Neuron (in vitro differentiated cells): ENCODE measurements around the gene HMGN3.

Source experiments
- H2AFZ ChIP-seq: one replicate; pipeline ENCODE4 v1.6.1; 2013; ENCODE audit warnings: low read depth, mild to moderate bottlenecking, inconsistent platforms, low read length, moderate library complexity
- H3K27me3 ChIP-seq: one replicate; pipeline ENCODE4 v1.6.1; 2013; ENCODE audit warnings: low read length; ENCODE audit not compliant: insufficient read depth
- H3K36me3 ChIP-seq: one replicate; pipeline ENCODE4 v1.6.1; 2013; ENCODE audit warnings: low read length; ENCODE audit not compliant: insufficient read depth
- H3K4me1 ChIP-seq: one replicate; pipeline ENCODE4 v1.6.1; 2013; ENCODE audit warnings: low read length; ENCODE audit not compliant: insufficient read depth
- H3K4me3 ChIP-seq: 2 replicates; pipeline ENCODE4 v1.5.1; 2013; ENCODE audit warnings: mild to moderate bottlenecking, low read length, moderate library complexity
- H3K9me3 ChIP-seq: one replicate; pipeline ENCODE4 v1.6.1; 2013; ENCODE audit warnings: low read length

HMGN3 gene

DNA sequence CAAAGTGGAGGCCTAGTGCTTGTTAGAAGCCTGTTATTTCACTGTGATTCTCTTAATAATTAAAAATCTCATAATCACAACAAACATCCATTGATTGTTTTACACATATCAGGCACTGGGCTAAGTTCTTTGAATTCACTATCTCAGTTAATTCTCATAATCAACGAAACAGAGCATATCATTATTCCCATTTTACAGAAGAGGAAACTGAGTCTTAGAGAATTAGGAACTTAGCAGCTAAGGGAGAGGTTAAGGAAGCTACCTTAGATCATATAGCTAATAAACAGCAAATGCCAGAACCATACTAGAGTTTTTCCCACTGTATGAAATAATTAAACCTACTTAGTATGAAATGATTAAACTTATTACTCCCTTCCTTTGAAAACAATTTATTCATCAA lies 7.0 kb downstream of the HMGN3 start:
- no peak overlapping the region for H2AFZ ChIP-seq
- H3K4me1 ChIP-seq: no peaks in the 10 kb centered on the region
- peaks cover 3% of the 10 kb centered on the region for H3K9me3 ChIP-seq
- H3K27me3 ChIP-seq: no peaks in the 10 kb centered on the region
- no peak overlapping the region for H3K4me3 ChIP-seq
- H3K36me3 ChIP-seq: peaks cover 2% of the 10 kb centered on the region

GRCh38 chr6:79226660-79227059 lies 7.8 kb downstream of the HMGN3 start:
- H3K4me3 ChIP-seq: no peak overlapping the region
- H2AFZ ChIP-seq: no peak overlapping the region
- peaks cover 3% of the 10 kb centered on the region for H3K9me3 ChIP-seq
- no peaks in the 10 kb centered on the region for H3K27me3 ChIP-seq
- no peaks in the 10 kb centered on the region for H3K4me1 ChIP-seq
- peaks cover 2% of the 10 kb centered on the region for H3K36me3 ChIP-seq

DNA sequence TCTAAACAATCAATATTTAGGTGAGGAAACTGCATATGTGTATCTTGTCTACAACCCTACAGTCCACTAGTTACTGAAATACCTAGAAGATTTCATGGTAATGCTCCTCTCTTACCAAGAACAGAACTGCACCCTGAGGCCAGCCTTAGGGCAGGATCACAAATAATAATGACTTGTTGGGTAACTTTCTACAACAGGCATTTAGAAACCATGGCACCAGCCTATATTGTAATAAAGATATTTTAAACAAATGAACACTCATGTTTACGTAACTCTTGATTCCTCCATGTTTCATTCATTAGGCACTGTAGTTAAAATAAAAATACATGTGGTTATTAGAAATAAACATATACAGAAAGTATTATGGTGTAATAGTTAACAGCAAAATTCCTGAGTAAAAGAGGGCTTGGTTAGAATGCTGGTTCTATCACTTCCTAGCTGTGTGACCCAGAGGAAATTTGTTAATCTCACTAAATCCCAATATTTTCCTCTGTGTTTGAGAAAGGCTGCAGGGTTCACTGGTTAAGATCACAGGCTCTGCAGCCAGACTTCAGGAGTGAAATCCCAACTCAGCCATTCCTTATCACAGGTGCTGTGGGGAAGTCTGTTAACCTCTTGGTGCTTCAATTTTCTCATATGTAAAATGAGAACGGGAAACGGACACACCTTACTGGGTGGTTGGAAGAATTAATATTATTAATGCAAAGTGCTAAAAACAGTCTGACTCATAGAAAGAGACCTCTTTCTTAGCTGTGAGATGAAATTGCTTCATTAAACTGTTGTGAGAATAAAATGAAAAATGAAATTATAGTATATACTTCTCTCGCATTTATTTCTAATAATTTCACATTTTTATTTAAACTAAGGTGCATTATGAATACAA lies 8.5 kb downstream of the HMGN3 start:
- no peaks in the 10 kb centered on the region for H3K4me1 ChIP-seq
- no peak overlapping the region for H2AFZ ChIP-seq
- H3K36me3 ChIP-seq: peaks cover 2% of the 10 kb centered on the region
- H3K9me3 ChIP-seq: peaks cover 3% of the 10 kb centered on the region
- no peak overlapping the region for H3K4me3 ChIP-seq
- no peaks in the 10 kb centered on the region for H3K27me3 ChIP-seq

DNA sequence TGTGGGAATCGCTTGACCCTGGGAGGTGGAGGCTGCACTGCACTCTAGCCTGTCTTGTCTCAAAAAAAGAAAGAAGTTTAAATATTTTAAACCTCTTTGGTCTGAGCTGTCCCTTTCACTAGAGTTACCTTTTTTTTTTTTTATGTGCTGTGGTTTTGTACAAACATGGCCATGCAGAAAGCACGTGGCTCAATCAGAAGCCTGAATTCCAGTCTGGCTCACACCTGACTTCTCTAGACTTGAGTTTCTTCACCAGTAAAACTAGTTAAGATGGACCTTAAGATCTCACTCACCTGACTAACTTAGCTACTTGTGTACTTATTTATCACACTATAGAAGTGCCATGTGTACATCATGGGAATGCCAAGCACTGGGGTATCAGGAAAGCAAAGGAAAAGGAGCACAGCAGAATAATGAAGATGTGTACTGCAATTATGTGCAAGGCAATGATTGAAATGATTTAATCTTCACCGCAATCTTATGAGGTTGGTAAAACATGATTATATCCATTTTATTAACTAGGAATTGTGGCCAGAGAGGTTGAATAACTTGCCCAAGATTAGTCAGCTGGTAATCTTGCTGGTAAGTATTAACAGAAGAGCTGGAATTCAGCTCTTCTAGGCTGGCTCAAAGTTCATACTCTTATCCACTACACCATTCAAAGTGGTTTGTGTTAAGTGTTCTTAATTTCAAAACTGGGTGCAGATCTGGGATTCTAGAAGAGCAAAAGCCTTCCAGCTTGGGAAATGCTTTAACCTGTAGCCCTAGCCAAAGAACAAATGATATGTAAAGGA lies 10.7 kb downstream of the HMGN3 start:
- Histone ChIP-seq H3K27me3 (no peaks in the 10 kb centered on the region), H3K9me3 (peaks cover 3% of the 10 kb centered on the region), H3K4me3 (no peak overlapping the region), H3K4me1 (no peaks in the 10 kb centered on the region), H2AFZ (no peak overlapping the region), H3K36me3 (peaks cover 2% of the 10 kb centered on the region)

GRCh38 chr6:79215213-79215824 lies 19.2 kb downstream of the HMGN3 start:
- H2AFZ ChIP-seq: no peak overlapping the region
- no peak overlapping the region for H3K4me3 ChIP-seq
- peaks cover 19% of the 10 kb centered on the region for H3K4me1 ChIP-seq
- H3K27me3 ChIP-seq: no peaks in the 10 kb centered on the region
- no peaks in the 10 kb centered on the region for H3K9me3 ChIP-seq
- H3K36me3 ChIP-seq: peaks cover 11% of the 10 kb centered on the region

DNA sequence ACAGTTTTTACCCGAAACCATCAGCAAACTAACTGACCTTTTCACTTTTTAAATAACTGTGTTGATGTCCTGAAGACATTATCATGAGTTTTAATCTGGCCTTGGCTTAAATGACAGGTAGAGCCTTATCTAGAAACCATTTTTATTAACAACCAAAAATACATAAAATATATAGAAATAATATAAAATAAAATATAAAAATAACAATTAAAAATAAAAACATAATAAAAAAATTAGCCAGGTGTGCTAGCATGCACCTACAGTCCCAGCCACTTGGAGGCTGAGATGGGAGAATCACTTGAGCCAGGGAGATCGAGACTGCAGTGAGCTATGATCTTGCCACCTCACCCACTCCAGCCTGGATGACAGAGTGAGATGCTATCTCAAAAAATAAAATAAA lies 21.6 kb downstream of the HMGN3 start:
- no peak overlapping the region for H2AFZ ChIP-seq
- H3K4me1 ChIP-seq: peaks cover 19% of the 10 kb centered on the region
- no peak overlapping the region for H3K4me3 ChIP-seq
- H3K9me3 ChIP-seq: no peaks in the 10 kb centered on the region
- peaks cover 21% of the 10 kb centered on the region for H3K36me3 ChIP-seq
- no peaks in the 10 kb centered on the region for H3K27me3 ChIP-seq

DNA sequence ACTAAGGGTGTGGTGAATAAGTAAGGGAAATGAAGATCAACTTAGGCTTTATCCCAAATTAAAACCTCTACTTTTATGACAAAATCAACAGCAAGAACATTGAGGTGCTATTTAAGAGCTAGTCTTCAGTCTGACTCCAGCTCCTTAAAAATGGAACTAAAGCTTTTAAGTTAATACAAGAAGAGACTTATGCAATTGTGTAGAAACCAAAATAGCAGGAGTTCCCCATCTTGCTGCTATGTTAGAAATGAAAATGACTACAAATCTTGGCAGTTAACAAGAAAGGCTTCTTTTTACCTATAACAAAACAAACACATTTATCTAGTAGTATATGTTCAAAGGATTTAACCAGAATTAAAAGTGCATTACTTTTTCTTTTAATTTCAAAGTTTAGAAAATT lies 25.7 kb downstream of the HMGN3 start:
- Histone ChIP-seq H3K4me1 (no peaks in the 10 kb centered on the region), H3K36me3 (peaks cover 42% of the 10 kb centered on the region), H3K4me3 (no peak overlapping the region), H3K9me3 (no peaks in the 10 kb centered on the region), H3K27me3 (no peaks in the 10 kb centered on the region), H2AFZ (no peak overlapping the region)

GRCh38 chr6:79203753-79204253 lies 30.7 kb downstream of the HMGN3 start:
- H2AFZ ChIP-seq: no peak overlapping the region
- H3K4me3 ChIP-seq: no peak overlapping the region
- H3K27me3 ChIP-seq: no peaks in the 10 kb centered on the region
- H3K36me3 ChIP-seq: peaks cover 43% of the 10 kb centered on the region
- no peaks in the 10 kb centered on the region for H3K9me3 ChIP-seq
- H3K4me1 ChIP-seq: no peaks in the 10 kb centered on the region

GRCh38 chr6:79202556-79202955 lies 31.9 kb downstream of the HMGN3 start:
- no peaks in the 10 kb centered on the region for H3K9me3 ChIP-seq
- H3K36me3 ChIP-seq: peaks cover 36% of the 10 kb centered on the region
- H3K4me3 ChIP-seq: no peak overlapping the region
- H2AFZ ChIP-seq: no peak overlapping the region
- no peaks in the 10 kb centered on the region for H3K4me1 ChIP-seq
- no peaks in the 10 kb centered on the region for H3K27me3 ChIP-seq

GRCh38 chr6:79201983-79202382 lies 32.5 kb downstream of the HMGN3 start:
- peaks cover 34% of the 10 kb centered on the region for H3K36me3 ChIP-seq
- H2AFZ ChIP-seq: no peak overlapping the region
- no peak overlapping the region for H3K4me3 ChIP-seq
- no peaks in the 10 kb centered on the region for H3K27me3 ChIP-seq
- H3K4me1 ChIP-seq: no peaks in the 10 kb centered on the region
- no peaks in the 10 kb centered on the region for H3K9me3 ChIP-seq

GRCh38 chr6:79201143-79201542 lies 33.3 kb downstream of the HMGN3 start:
- no peak overlapping the region for H2AFZ ChIP-seq
- H3K27me3 ChIP-seq: no peaks in the 10 kb centered on the region
- H3K36me3 ChIP-seq: peaks cover 26% of the 10 kb centered on the region
- H3K4me3 ChIP-seq: no peak overlapping the region
- H3K9me3 ChIP-seq: no peaks in the 10 kb centered on the region
- H3K4me1 ChIP-seq: no peaks in the 10 kb centered on the region

DNA sequence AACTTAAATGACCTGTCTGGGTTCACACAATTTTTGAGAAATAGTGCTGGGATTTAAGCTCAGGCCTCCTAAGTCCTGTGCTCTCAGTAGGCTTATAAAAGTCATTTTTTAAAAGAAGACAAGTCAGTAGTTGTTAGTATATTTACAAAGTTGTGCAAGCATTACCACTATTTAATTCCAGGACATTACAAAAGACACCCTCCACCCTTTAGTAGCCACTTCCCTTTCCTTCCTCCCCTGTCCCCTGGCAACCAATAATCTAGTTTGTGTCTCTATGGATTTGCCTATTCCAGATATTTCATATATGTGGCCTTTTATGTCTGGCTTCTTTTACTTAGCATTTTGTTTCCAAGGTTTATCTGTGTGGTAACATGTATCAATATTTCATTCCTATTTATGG lies 37.6 kb downstream of the HMGN3 start:
- Histone ChIP-seq H3K9me3 (no peaks in the 10 kb centered on the region), H3K27me3 (no peaks in the 10 kb centered on the region), H3K4me3 (no peak overlapping the region), H3K36me3 (peaks cover 11% of the 10 kb centered on the region), H3K4me1 (no peaks in the 10 kb centered on the region), H2AFZ (no peak overlapping the region)

- H3K27me3 ChIP-seq: no peaks in the 10 kb centered on the region
- H3K36me3 ChIP-seq: peaks cover 2% of the 10 kb centered on the region
- peaks cover 4% of the 10 kb centered on the region for H3K9me3 ChIP-seq
- H3K4me3 ChIP-seq: no peak overlapping the region
- no peaks in the 10 kb centered on the region for H3K4me1 ChIP-seq
- H2AFZ ChIP-seq: no peak overlapping the region
Measured at GRCh38 chr6:79193971-79194370, 40.5 kb downstream of the HMGN3 start.
